ENCODE measurements around the gene SMARCA2. TPM values are rescaled to one million over a fixed set of nuclear protein-coding genes. Genes with fewer than 3 reads are reported as not detected.

Gene SMARCA2
- total RNA-seq, 1 experiment from 2014 or later = 108 TPM

DNA sequence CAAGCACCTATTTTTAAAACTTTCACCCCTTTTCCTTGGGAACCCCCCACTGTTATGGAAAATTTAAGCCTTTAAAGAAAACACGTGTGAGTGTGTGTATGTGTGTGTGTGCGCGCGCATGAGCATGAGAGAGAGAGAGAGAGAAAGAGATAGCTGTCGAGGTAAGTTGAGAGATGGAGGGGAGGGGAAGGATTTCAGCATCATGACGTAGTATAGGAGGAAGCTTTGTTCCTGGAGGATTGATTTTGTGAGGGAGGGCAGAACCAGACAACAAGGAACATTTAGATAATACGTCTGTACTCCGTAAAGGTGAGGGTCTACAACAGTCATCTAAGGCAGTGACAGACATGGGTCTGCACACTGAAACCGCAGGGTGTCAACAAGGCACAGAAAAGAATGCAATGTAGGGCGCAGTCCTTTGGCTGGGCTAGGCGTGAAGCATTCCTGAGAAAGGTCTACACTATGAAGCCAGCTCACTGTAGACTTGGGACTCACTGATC, 227.7 kb downstream of the SMARCA2 start:
- peak overlapping the region; percentile 82 for H3K9ac ChIP-seq (ENCODE audit: low read length)
- H2AFZ ChIP-seq (ENCODE audit: low read length) = no peak overlapping the region
- peaks cover 4% of the 10 kb centered on the region for H3K9me3 ChIP-seq (ENCODE audit: low read length)
- peak overlapping the region; percentile 66 for H3K4me3 ChIP-seq (ENCODE audit: low read length)
- peak; percentile 57 for DNase-seq
- no peaks in the 10 kb centered on the region for H3K27me3 ChIP-seq (ENCODE audit: low read length)
- peaks cover 71% of the 10 kb centered on the region for H3K4me1 ChIP-seq (ENCODE audit: low read length)
- peaks cover 16% of the 10 kb centered on the region for H3K36me3 ChIP-seq (ENCODE audit: insufficient read depth, low read length)
- H3K9me2 ChIP-seq (replicated peaks; ENCODE audit: insufficient read depth, low read length) = no peaks in the 10 kb centered on the region
- peak overlapping the region; percentile 96 for H3K27ac ChIP-seq (ENCODE audit: low read length)
- H3K79me2 ChIP-seq (ENCODE audit: low read length) = no peaks in the 10 kb centered on the region
- H3K4me2 ChIP-seq (ENCODE audit: low read depth, low read length, poor library complexity, severe bottlenecking) = peak overlapping the region; percentile 89
- no peaks in the 10 kb centered on the region for H4K20me1 ChIP-seq (ENCODE audit: insufficient read depth, low read depth, low read length)

Small RNA genes lying within 50 kb of the gene (small RNA-seq; reads per million reads assigned to genes)
- gene RN7SL592P (not detected), gene RNU2-25P (0.79 reads per million, percentile 23 among the genes with 10 or more reads in this experiment)

All from Karpas-422 (cell line).